Lower lobe of right lung (tissue), 2 donors: ENCODE results near the gene FITM1. TPM values are rescaled to one million over a fixed set of nuclear protein-coding genes. Genes with fewer than 3 reads are reported as not detected.

Source experiments
- ATAC-seq, 2 donors: fragments of 200-7000 bp; cut with Tn5 transposase; one replicate each; pipeline ENCODE4 v1.9.1; 2020 to 2022; ENCODE audit warnings: mild to moderate bottlenecking in 2 of 2, moderate library complexity in 2 of 2
- DNase-seq: peaks from one replicate; pipeline ENCODE4 v3.0.0-alpha.2; 2020
- H3K27ac ChIP-seq: fragments of 200-600 bp; one replicate; pipeline ENCODE4 v1.8.0; 2022
- H3K27me3 ChIP-seq: fragments of 200-600 bp; one replicate; pipeline ENCODE4 v1.8.0; 2022; ENCODE audit warnings: low read depth
- H3K36me3 ChIP-seq: fragments of 200-600 bp; one replicate; pipeline ENCODE4 v1.8.0; 2022; ENCODE audit warnings: mild to moderate bottlenecking
- H3K4me1 ChIP-seq: fragments of 200-600 bp; one replicate; pipeline ENCODE4 v1.8.0; 2022
- H3K4me3 ChIP-seq: fragments of 200-600 bp; one replicate; pipeline ENCODE4 v1.8.0; 2022; ENCODE audit warnings: mild to moderate bottlenecking
- H3K9me3 ChIP-seq: fragments of 200-600 bp; one replicate; pipeline ENCODE4 v1.8.0; 2022
- CTCF ChIP-seq: fragments of 200-600 bp; IDR thresholded peaks from one replicate; pipeline ENCODE4 v1.8.0; 2022; ENCODE audit warnings: antibody characterized with exemption, mild to moderate bottlenecking
- intact Hi-C: fragments of 100-400 bp; cut with DNase I; formaldehyde crosslinking; loops from one replicate; pipeline ENCODE4 v1.11.0; 2022
- total RNA-seq: library from RNA; stranded (reverse); fragmentation: NEBNext Ultra II Directional; extraction: Animal tissue kit (Norgen Biotek cat#: 25700); gene quantifications from one replicate; pipeline ENCODE4 v1.2.1, GENCODE V29; 2021
- donor health status: DM: no; HTN: yes; CAD: no; lungs with severe emphysema.

Gene FITM1
- total RNA-seq, 1 donor from 2014 or later = 0.97 TPM

DNA sequence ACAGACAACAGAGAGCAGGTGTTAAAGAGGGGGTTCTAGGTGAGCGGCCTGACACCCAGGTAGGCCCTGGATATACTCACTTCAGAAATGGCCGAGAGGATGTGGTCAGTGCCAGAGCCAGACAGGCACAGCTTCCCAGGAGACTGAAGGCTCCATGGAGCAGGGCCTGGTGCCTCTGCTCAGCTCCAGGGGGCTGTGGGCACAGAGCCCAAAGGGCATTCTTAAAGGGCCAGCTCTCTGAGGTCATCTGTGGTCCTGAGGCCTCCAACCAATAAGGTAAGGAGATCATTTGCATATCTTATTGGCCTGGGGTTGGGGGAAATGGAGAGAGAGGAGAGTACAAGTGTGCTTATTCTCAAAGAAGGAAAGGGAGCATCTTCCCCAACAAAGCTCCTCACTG, 46.0 kb upstream of the FITM1 start:
- peak; percentile 4 for DNase-seq
- H3K4me1 ChIP-seq = peaks cover 14% of the 10 kb centered on the region
- no peak overlapping the region for H3K4me3 ChIP-seq
- ATAC-seq = no peak
- no peaks in the 10 kb centered on the region for H3K9me3 ChIP-seq
- peaks cover 23% of the 10 kb centered on the region for H3K27me3 ChIP-seq
- H3K27ac ChIP-seq = no peak overlapping the region
- intact Hi-C loops = no loop called here
- H3K36me3 ChIP-seq = no peaks in the 10 kb centered on the region
- no peak for TF ChIP-seq CTCF

GRCh38 chr14:24085215-24085614, 45.2 kb upstream of the FITM1 start:
- DNase-seq = no peak
- ATAC-seq = no peak
- intact Hi-C loops = no loop called here
- H3K27ac ChIP-seq = no peak overlapping the region
- no peak overlapping the region for H3K4me3 ChIP-seq
- no peaks in the 10 kb centered on the region for H3K9me3 ChIP-seq
- H3K4me1 ChIP-seq = peaks cover 14% of the 10 kb centered on the region
- H3K36me3 ChIP-seq = no peaks in the 10 kb centered on the region
- H3K27me3 ChIP-seq = peaks cover 16% of the 10 kb centered on the region
- TF ChIP-seq CTCF = no peak

- ATAC-seq (no peak), DNase-seq (no peak)
- Histone ChIP-seq H3K4me3 (no peak overlapping the region), H3K4me1 (peaks cover 6% of the 10 kb centered on the region), H3K9me3 (no peaks in the 10 kb centered on the region), H3K27me3 (peaks cover 7% of the 10 kb centered on the region), H3K36me3 (no peaks in the 10 kb centered on the region), H3K27ac (no peak overlapping the region)
- intact Hi-C loops = no loop called here
- no peak for TF ChIP-seq CTCF
Observed at GRCh38 chr14:24086193-24086955, 44.1 kb upstream of the FITM1 start.

GRCh38 chr14:24087004-24087403, 43.5 kb upstream of the FITM1 start:
- no peaks in the 10 kb centered on the region for H3K36me3 ChIP-seq
- ATAC-seq = no peak
- no peak overlapping the region for H3K4me3 ChIP-seq
- no peak for TF ChIP-seq CTCF
- H3K27ac ChIP-seq = no peak overlapping the region
- intact Hi-C loops = no loop called here
- no peaks in the 10 kb centered on the region for H3K9me3 ChIP-seq
- no peak for DNase-seq
- peaks cover 1% of the 10 kb centered on the region for H3K4me1 ChIP-seq
- H3K27me3 ChIP-seq = peaks cover under 1% of the 10 kb centered on the region

- ATAC-seq (no peak), DNase-seq (no peak)
- intact Hi-C loops = no loop called here
- Histone ChIP-seq H3K27me3 (no peaks in the 10 kb centered on the region), H3K27ac (no peak overlapping the region), H3K4me1 (peaks cover 11% of the 10 kb centered on the region), H3K4me3 (no peak overlapping the region), H3K36me3 (no peaks in the 10 kb centered on the region), H3K9me3 (no peaks in the 10 kb centered on the region)
- no peak for TF ChIP-seq CTCF
Observed at GRCh38 chr14:24088095-24088494, 42.4 kb upstream of the FITM1 start.
